Fibroblast of pulmonary artery (primary cell): ENCODE results near the gene ELF2.
A peak's percentile ranks its signal among the peaks of the same experiment; 100 is the strongest.
"Not testable (repeated sequence)": the region's sequence is repeated elsewhere in the genome, so short reads cannot be mapped to it uniquely, and the experiment has no call there.

ENCODE experiments used
- DNase-seq: peaks from one replicate; pipeline ENCODE4 v3.0.0-alpha.2; 2010; ENCODE audit warnings: low read depth
- H3K4me3 ChIP-seq: replicated peaks from 2 replicates; pipeline ENCODE4 v1.5.1; 2011; ENCODE audit warnings: low read depth, mild to moderate bottlenecking, control low read depth, low read length, moderate library complexity
- TF ChIP-seq, protein P1 (sequence below): IDR thresholded peaks from 2 replicates; pipeline ENCODE4 v1.5.1; 2011; ENCODE audit warnings: mild to moderate bottlenecking, control low read depth, low read length, inconsistent platforms; ENCODE audit errors: missing control alignments

ELF2 gene

DNA sequence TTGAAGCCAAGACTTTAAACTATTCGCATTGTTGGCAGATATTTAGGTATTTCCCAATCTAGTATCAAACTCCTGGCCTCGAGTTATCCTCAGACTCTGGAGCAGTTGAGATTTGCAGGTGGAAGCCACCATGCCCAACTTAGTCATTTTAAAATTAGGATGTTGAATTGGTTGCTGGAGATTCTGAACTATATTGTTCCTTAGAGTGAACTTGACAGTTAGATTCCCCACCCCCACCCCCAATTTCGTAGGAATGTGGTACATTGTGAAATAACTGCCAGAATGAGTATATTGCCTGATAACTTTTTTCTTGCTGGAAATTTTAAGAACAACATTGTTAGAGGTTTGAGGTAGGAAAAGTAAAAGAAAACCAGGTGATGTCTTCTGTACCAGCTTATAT is 159.2 kb downstream of the ELF2 start:
- peak overlapping the region; percentile 33 for H3K4me3 ChIP-seq
- DNase-seq, result peak; percentile 49
- TF ChIP-seq, protein P1, sequence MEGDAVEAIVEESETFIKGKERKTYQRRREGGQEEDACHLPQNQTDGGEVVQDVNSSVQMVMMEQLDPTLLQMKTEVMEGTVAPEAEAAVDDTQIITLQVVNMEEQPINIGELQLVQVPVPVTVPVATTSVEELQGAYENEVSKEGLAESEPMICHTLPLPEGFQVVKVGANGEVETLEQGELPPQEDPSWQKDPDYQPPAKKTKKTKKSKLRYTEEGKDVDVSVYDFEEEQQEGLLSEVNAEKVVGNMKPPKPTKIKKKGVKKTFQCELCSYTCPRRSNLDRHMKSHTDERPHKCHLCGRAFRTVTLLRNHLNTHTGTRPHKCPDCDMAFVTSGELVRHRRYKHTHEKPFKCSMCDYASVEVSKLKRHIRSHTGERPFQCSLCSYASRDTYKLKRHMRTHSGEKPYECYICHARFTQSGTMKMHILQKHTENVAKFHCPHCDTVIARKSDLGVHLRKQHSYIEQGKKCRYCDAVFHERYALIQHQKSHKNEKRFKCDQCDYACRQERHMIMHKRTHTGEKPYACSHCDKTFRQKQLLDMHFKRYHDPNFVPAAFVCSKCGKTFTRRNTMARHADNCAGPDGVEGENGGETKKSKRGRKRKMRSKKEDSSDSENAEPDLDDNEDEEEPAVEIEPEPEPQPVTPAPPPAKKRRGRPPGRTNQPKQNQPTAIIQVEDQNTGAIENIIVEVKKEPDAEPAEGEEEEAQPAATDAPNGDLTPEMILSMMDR, result no peak

DNA sequence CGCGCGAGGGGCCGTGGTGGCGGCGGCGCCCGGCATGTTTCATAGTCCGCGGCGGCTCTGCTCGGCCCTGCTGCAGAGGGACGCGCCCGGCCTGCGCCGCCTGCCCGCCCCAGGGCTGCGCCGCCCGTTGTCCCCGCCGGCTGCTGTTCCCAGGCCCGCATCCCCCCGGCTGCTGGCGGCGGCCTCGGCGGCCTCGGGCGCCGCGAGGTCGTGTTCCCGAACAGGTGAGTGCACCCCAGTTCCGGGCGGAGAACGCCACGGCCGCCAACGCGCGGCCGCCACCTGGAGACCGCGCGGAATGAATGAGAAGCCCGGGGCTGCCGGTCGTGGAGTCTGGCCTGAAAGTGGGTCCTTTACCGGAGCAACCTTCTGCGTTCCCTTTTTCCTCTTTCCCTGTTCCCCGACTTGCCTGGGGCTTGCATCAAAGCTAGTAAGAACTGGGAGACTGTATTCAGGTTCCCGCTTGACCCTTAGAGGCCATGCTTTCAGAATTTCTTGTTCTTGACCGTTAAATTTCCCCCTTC is 161.0 kb downstream of the ELF2 start:
- TF ChIP-seq, protein P1, result no peak
- DNase-seq, result no peak
- H3K4me3 ChIP-seq, result peak overlapping the region; percentile 91

DNA sequence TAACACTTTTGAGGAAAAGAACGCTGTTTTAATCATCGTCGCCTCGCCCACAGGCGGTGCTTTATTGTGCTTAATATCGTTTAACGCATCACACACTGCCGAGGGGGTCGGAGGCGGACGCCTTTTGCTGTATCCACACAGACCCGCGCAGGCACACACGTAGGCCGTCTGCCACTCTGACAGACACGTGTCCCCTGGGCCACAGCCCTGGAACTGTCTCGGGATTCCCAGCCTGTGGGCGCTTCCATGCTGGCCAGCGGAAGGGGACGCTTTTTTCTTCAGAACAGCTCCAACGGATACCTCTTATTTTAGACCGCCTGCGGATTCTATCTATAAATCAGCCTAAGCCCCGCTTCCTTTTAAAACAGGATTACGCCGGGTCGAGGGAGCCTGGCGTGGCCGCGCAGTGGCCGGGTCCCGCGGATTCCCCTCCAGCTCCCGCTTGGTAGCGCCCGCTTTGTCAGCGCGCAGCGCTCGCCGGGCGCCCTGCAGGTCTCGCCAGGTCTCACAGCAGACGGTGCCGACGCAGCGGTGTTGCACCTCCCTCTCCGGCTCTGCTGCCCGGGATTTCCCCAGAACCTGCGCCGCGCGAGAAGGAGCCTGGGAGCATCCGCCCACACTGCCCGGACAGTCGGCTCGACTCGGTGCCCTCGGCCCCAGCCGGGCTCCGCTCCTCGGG is 161.6 kb downstream of the ELF2 start, which contains the start of gene NOCT:
NOCT (plus strand) TSS at position 513 of the 679 bp plus-strand sequence. CDS start 201 bp downstream, outside the sequence.
- TF ChIP-seq, protein P1, result no peak
- peak; percentile 95 for DNase-seq
- H3K4me3 ChIP-seq, result peak within 1 kb of the TSS; percentile 91

DNA sequence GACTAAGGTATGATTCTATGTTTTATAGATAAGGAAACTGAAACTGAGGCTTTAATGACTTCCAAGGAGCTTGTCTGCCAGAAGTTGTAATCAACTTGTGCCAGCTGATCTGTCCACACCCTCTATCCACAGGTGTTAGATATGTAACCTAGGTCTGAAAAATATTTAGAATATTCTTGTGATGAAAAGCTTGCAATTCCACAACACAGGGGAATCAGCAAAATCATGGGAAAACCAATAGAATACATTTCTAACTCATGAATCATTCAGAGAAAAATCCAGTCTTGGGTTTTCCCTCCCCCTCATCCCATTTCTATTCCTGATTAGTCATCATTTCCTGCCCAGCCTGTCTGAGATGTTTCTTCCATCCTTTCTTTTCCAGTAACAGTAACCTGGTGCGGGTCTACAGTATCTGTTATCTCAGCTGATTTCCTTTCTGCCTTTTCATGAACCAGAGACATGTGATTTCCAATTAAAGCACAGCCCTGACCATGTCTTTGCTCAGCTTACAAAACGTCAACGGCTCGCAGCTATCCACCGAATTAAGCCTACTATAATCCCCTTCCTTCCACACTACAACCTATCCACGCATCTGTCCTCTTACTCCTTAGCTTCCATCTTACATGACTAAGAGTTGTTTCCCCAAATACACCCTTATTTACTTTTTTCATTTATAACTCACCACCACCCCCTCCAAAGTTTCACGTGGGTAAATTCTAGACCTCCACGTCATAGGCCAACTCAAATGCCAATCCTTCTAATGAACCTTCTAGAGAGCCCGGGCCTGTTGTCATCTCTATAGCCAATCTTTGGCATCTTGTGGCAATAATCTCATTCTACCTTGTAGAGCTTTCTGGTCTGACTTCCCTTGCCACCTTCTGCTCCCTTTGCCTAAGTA is 162.4 kb downstream of the ELF2 start:
- peak; percentile 97 for DNase-seq
- peak overlapping the region; percentile 91 for H3K4me3 ChIP-seq
- TF ChIP-seq, protein P1, result no peak

DNA sequence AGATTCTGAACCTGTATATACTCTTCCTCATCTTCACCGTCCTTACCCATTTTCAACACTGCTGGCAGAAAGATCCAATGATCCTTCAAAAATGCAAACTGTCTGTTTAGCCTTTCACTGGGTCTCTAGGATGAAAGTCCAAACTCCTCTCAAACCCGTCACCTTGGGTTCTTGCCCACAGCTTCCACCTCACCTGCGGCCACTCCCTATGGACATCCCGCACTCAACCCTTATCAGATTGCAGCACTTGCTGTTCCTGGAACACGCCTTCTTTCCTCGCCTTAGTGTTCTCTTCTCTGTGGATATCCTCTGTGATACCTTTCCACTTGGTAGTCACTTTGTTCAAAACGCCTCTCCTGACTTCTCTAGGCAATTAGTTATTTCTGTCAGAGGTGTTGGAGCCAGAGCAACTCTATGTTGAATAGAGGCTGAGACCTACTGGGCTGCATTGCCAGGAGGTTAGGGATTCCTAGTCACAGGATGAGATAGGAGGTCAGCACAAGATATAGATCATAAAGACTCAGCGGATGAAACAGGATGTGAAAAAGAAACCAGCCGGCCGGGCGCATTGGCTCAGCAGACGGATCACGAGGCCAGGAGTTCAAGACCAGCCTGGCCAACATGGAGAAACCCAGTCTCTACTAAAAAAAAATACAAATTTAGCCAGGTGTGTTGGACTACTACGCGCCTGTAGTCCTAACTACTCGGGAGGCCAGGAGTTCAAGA is 165.6 kb downstream of the ELF2 start:
- no peak overlapping the region for H3K4me3 ChIP-seq
- TF ChIP-seq, protein P1, result no peak
- no peak for DNase-seq

DNA sequence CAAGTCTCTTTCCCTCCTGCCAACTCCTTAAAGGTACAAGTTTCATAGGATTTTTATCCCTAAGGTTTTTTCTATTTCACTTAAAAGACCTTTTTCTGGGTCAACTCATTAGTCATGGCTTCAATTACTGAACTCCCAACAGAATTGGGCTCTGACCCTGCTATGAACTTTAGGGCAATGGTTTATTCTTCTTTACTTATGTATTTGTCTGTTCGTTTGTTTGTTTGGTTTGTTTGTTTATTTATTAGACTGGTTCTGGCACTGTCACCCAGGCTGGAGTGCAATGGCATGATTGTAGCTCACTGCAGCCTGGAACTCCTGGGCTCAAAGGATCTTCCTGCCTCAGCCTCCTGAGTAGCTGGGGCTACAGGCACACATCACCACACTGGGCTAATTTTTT is 167.3 kb downstream of the ELF2 start:
- no peak for DNase-seq
- H3K4me3 ChIP-seq, result no peak overlapping the region
- TF ChIP-seq, protein P1, result no peak

DNA sequence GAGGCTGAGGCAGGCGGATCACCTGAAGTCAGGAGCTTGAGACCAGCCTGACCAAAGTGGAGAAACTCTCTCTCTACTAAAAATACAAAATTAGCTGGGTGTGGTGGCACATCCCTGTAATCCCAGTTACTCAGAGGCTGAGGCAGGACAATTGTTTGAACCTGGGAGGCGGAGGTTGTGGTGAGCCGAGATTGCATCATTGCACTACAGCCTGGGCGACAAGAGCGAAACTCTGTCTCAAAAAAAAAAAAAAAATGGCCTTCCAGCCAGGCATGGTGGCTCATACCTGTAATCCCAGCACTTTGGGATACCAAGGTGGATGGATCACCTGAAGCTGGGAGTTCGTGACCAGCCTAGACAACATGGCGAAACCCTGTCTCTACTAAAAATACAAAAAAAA is 168.7 kb downstream of the ELF2 start:
- not testable (repeated sequence) for DNase-seq, H3K4me3 ChIP-seq
